Raji (cell line): ENCODE results near the gene CFAP299.

Source experiments
- POLR2A ChIP-seq: IDR thresholded peaks from 2 replicates; pipeline ENCODE4 v1.6.1; 2011; ENCODE audit warnings: low read depth, low read length, control low read depth; ENCODE audit not compliant: insufficient read depth

The CFAP299 gene

DNA sequence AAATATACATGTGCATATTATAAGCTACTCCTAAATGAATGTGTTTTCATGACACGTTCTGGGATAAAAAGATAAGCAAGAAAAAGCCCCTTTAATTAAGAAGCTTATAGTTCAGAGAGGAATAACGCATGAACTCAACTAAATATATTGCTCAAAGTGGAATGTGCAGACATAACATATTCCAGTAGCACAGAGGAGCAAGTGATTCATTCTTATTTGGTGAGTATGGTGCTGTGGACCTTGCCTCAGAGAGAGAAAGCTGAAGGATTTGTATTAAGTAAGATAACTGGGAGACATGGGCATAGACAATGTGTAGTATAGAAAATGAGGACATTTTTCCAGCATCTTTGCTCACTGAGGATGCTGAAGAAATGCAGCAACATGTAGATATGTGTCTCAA is 76.8 kb downstream of the CFAP299 start:
- no peak for TF ChIP-seq POLR2A

DNA sequence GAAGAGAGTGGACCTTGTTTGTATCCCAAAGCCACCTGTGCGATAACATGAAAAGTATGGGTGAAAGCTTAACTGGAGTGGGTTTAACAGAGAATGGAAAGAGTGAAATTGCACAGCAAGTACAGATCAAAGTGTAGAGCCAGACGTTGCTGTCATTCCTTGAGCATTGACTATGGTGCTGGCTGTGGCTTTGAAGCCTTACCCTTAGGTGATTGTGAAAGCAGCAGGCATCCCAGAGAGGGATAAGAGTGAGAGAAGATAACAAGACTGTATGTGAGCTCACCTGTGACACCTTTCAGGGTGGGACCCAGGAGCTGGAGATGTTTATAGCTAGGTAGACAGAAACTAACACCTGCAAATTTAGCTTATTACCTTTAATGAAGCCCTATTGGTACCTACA is 77.6 kb downstream of the CFAP299 start:
- TF ChIP-seq POLR2A: no peak

DNA sequence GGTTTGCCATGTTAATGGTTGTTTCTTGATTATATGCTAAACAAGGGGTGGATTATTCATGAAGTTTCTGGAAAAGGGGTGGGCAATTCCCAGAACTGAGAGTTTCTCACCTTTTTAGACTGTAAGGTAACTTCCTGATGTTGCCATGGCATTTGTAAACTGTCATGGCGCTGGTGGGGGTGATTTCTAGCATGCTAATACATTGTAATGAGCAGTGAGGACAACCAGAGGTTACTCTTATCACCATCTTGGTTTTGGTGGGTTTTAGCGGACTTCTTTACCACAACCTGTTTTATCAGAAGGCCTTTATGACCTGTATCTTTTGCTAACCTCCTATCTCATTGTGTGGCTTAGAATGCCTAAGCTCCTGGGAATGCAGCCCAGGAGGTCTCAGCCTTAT is 81.5 kb downstream of the CFAP299 start:
- TF ChIP-seq POLR2A: no peak

DNA sequence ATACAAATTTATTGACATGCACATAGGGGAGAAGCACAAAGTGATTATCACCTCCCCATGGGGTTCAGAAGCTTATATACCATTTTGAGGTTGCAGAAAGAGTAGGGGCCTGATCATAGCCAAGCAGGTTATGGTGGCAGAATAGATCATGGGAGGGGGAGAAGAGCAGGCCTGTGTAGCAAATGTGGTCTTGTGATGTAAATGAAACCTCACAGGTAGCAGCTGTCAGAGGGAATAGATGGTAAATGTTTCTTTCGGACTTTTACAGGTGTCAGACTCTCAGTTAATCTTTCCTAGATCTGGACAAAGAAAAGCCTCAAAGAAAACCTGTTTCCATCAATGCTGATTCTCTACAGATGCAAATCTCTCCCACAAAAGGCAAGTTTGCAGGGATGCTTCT is 84.4 kb downstream of the CFAP299 start:
- no peak for TF ChIP-seq POLR2A

DNA sequence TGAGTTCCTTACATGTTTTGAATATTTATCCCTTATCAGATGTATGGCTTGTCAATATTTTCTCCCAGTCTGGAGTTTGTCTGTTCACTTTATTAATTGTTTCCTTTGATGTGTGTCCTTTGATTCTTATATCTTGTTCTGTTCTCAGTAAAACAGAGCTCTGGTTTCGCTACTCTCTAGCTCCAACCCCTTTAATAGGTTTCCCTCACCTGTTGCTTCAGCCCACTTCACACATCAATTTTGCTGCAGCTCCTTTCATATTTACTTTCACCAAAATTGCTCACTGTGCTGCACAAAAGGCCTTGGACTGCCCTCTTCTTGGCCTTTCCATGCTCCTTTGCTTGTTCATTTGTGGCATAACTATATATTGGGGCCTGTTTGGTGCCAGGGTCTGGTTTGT is 85.1 kb downstream of the CFAP299 start:
- TF ChIP-seq POLR2A: no peak

DNA sequence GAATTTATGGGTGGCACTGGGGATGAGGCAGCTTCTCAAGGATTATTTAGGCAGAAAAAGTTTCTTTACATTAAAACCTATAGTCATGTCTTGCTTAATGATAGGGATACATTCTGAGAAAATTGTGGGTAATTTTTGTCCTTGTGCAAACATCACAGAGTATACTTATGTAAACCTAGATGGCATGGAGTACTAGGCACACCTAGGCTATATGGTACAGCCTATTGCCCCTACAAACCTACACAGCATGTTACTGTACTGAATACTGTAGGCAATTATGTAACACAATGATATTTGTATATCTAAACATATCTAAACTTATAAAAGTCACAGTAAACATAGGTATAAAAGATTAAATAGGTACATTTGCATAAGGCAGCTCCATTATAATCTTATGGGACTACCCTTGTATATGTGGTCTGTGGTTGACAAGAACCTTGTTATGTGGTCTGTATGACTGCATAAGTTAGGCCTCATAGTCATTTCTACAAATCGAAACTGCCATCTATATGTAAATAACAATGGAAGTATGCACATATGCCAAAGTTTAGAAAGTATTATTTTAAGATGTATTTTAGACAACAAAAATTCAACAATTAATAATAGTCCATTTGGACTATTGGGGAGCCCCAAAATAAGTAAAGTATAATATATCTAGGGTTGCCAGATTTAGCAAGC is 87.3 kb downstream of the CFAP299 start:
- no peak for TF ChIP-seq POLR2A

DNA sequence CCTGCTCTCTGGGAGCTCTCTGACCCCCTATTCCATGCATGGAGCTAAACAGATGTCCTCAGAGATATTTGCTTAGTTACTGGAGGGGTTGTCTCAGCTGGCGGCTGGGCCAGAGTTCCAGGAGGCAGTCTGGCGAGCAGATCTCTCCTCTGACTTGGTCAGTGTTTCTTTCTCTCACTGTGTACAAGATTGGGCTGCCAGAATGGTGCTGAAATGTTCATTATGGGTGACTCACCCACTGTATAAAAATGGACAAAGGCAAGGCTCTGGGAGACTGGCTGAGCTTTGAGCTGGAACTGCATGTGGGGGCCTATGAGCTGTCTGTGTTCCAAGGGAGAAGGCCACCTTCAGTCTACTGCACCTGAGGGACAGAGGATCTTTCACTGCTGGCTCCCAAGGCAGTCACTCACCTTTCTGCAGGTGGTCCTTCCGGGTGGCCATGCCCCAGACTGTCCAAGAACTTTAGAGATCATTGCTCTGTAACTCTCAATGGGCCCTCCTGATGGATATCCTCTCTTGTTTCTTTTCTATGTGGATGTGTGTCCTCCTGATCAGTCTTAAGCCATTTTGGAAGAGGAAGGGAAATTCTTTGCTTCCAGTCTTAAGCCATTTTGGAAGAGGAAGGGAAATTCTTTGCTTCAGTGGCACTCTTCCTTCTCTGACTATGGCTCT is 88.2 kb downstream of the CFAP299 start:
- no peak for TF ChIP-seq POLR2A

DNA sequence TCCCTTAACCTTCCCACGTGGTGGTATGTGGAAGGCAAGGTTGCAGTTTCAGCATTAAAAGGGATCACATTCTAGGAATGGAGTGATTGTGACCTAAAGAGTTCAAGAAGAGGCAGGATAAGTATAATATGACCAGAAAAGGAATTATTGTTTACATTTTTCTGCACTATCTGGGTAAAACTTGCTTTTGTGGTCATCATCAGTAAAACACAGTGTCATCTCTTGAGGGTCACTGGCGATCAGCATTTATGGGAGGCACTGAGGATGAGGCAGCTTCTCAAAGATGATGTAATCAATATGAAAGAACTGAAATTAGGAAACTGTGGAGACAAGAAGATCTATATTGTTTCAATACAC is 88.7 kb downstream of the CFAP299 start:
- no peak for TF ChIP-seq POLR2A

DNA sequence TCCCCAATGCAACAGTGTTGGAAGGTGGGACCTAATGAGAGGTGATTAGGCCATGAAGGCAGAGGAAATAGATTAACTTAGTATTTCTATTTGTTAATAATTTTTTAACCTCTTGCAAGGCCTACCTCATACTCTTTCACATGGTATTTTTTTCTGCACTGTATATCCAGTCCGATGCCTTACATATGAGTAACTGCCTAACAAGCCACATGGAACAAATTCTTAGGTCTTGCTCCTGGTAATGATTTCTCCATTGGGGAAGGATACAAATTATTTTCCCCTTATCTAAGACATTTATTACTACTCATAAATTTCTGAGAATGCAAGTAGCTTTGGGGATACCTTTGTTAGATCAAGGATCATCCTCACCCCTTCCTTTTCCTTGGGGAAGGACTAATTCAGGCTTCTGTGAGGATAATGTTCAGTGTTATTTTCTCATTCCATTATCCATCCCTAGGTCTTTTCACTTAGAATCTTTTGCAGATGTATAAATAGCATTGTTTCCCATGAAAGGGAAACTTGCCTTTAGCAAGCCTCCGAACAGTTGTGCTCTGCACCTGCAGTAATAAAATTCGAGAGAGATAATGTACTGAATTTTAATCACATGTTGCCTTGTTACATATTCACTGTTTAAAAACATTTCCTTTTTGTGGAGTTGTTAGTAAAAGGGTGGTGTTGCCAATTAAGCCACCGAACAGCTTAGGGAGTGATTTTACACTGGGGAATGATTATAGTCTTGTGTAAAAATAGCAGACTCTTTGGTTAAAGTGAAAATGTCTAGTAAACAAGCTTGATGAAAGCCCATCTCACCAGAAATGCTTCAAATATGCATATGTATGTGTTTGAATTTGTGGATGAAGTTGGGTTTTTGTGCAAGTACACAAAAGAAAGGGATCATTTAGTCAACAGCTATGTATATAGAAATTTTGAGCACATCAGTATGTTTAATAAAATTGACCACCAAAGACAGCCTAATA is 89.9 kb downstream of the CFAP299 start:
- no peak for TF ChIP-seq POLR2A

DNA sequence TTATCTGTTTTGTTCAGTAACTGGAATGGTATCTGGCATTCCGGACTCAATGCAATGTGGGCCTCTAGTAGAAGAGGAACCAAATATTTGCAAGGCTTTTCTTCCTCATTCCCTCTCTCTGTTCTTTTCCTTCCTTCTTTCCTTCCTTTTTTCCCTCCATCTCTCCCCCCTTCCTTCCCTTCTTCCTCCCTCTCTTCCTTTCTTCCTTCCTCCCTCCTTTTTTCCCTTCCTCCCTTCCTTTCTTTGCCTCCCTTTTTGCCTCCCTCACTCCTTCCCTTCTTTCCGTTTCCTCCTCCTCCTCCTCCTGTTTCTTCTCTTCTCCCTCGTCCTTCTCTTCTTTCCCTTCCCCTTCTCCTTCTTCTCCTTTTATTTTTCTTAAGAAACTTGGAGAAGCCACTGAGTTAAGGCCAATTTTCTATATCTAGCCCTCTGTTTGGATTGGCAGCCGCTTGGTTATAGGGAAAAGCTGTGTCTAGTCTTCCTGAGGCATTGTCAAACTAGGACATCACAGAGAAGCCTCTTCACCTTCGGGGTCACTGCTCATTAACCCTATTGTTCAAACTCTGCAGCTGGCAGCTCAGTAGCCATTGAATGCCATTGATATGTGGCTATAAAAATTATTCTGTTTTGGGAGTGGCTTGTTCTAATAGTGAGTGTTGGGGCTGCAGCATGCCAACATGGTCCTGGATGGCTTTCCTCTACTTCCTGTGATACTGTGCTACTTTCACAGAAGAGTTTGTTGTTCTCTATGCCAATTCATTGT is 95.9 kb downstream of the CFAP299 start:
- TF ChIP-seq POLR2A: no peak

DNA sequence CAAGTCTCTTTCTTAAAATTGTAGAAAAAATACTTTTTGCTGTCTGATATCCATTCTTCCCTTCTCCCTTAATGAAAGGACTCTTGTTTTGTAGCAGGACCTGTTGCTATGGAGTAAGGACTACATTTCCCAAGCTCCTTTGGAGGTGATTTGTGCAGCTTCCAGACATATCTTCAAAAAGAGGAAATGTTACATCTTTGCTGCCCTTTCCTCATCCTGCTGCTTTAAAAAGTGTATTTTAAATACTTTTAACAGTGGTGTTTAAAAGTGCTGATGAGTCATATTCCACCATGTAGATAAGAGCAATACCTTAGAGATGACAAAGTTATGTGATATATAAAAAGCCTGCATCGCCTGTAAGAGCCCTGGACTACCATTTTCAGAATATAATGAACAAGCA is 98.7 kb downstream of the CFAP299 start:
- TF ChIP-seq POLR2A: no peak

DNA sequence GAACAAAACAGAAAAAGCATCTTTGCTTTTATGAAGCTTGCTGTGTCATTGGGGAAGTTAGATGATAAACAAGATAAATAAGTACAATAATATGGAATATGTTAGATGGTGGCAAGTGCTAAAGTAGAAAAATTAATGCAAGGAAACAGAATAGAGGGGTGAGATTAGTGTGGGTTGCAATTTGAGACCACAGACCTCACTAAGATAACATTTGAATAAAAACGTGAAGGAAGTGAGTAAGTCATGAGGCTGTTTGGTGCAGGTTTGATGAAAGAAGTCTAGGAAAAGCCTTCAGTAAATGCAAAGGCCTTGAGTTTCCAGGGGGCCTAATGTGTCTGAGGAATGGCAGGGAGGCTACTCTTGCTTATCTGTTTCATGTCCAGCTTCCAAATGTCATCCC is 102.5 kb downstream of the CFAP299 start:
- TF ChIP-seq POLR2A: no peak

DNA sequence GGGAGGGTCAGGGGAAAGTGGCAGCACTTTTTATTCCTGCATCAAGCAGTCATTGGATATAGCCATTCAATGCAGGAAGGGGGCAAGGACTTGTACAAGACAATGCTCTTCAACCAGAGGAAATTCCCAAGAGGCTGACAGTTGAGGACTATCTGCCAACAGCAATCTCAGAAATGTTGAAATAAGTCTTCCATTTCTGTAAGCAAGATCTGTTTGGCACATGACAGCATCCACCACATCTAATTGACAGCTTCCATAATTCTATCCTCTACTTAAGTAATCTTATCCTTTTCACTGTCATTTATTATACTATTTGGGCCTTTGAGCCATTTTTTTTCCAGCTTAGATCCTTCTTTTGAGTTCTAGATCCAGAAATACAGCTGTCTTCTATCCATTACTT is 110.7 kb downstream of the CFAP299 start:
- no peak for TF ChIP-seq POLR2A

DNA sequence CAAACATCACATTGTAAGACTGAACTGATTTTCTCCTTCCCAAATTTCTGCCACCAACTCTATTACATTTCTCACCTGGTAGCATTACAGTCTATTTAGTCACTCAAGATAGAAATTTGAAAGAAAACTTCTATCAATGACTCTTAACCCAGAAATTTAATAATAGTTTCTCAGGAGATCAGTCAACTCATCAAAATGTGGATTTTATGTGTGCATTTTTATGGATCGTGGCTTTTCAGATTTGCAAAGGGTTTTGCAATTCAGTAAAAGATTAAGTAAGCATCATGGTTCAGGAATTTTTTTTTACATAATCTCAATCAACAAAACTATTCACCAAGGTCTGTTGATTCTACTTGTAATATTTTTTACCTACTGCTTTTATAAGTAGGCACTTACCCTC is 111.1 kb downstream of the CFAP299 start:
- no peak for TF ChIP-seq POLR2A

DNA sequence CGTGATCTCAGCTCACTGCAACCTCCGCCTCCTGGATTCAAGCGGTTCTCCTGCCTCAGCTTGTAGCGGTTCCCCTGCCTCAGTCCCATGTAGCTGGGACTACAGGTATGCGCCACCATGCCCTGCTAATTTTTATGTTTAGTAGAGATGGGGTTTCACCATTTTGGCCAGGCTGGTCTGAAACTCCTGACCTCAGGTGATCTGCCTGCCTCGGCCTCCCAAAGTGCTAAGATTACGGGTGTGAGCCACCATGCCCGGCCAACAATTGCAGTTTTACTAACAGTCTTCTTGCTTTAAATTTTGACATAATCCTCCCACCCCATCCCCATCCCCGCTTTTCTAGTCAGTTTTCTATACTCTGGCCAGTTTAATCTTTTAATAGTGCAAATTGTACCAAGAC is 112.0 kb downstream of the CFAP299 start:
- TF ChIP-seq POLR2A: no peak
